Esophagus mucosa (tissue), 1 donor: ENCODE data around the gene ZFYVE21. TPM values are rescaled to one million over a fixed set of nuclear protein-coding genes. Genes with fewer than 3 reads are reported as not detected.
"Not testable (repeated sequence)": the region's sequence is repeated elsewhere in the genome, so short reads cannot be mapped to it uniquely, and the experiment has no call there.

Experiments
- ATAC-seq: fragments of 200-7000 bp; cut with Tn5 transposase; one replicate; pipeline ENCODE4 v1.9.1; 2020
- total RNA-seq: library from RNA; stranded (reverse); gene quantifications from one replicate; pipeline ENCODE4 v1.2.4, GENCODE V29; 2023
- donor health status: DM: yes; HTN: yes; CAD: no.

Gene ZFYVE21
- total RNA-seq, 1 donor from 2014 or later = 58.8 TPM

GRCh38 chr14:103770500-103770899, 54.9 kb downstream of the ZFYVE21 start:
- ATAC-seq = no peak

- ATAC-seq = no peak
These were observed 55.3 kb downstream of the ZFYVE21 start for GRCh38 chr14:103770902-103771301.

GRCh38 chr14:103772078-103772712, 56.6 kb downstream of the ZFYVE21 start:
- ATAC-seq = no peak

- no peak for ATAC-seq
These were observed 57.9 kb downstream of the ZFYVE21 start for GRCh38 chr14:103773521-103773920.

- ATAC-seq = no peak
These were observed 59.9 kb downstream of the ZFYVE21 start for GRCh38 chr14:103775506-103775905.

- not testable (repeated sequence) for ATAC-seq
These were observed 60.7 kb downstream of the ZFYVE21 start for GRCh38 chr14:103776319-103776718.

- no peak for ATAC-seq
These were observed 66.8 kb downstream of the ZFYVE21 start for GRCh38 chr14:103782376-103782775.

Other genes starting within 250 kb of the ZFYVE21 start
- 17.8 TPM for gene CKB, start 193.0 kb upstream of the ZFYVE21 start, total RNA-seq
- gene TRMT61A, start 186.6 kb upstream of the ZFYVE21 start, total RNA-seq = 6.1 TPM
- gene BAG5, start 153.2 kb upstream of the ZFYVE21 start, total RNA-seq = 23.6 TPM
- 30.3 TPM for gene COA8, start 152.8 kb upstream of the ZFYVE21 start, total RNA-seq
- gene KLC1, start 86.6 kb upstream of the ZFYVE21 start, total RNA-seq = 80.3 TPM
- gene XRCC3, start 359 bp upstream of the ZFYVE21 start, total RNA-seq = 11.3 TPM
- gene PPP1R13B, start 131.8 kb downstream of the ZFYVE21 start, total RNA-seq = 35.9 TPM
- 0.16 TPM for gene TDRD9, start 212.6 kb downstream of the ZFYVE21 start, total RNA-seq
- gene RD3L, start 226.7 kb downstream of the ZFYVE21 start, total RNA-seq = not detected